OCI-LY1 (cell line): ENCODE results near the gene SUSD1.

Source experiments
- CTCF ChIP-seq: fragments of 200-600 bp; sonication (generic), shearing (Covaris generic); IDR thresholded peaks from 2 replicates; pipeline ENCODE4 v1.5.1; 2017; ENCODE audit warnings: mild to moderate bottlenecking, antibody characterized with exemption, low read length, moderate library complexity, mixed read lengths
- EZH2 ChIP-seq: fragments of 200-600 bp; sonication (generic), shearing (Covaris generic); IDR thresholded peaks from 2 replicates; pipeline ENCODE4 v1.8.0; 2017; ENCODE audit warnings: borderline replicate concordance, mixed run types, mild to moderate bottlenecking, antibody characterized with exemption, low read length, moderate library complexity, mixed read lengths

- TF ChIP-seq EZH2 (no peak), CTCF (no peak)
Measured at GRCh38 chr9:112069318-112070169, 105.6 kb downstream of the SUSD1 start.
